Hematopoietic multipotent progenitor cell treated with erythropoietin and hydrocortisone succinate and interleukin-3 and kit ligand, for 17 days (in vitro differentiated cells): ENCODE results near the gene LEMD1.
"Not testable (repeated sequence)": the region's sequence is repeated elsewhere in the genome, so short reads cannot be mapped to it uniquely, and the experiment has no call there.

Experiments used
- DNase-seq: peaks from one replicate; pipeline ENCODE4 v3.0.0-alpha.2; 2015; ENCODE audit warnings: low spot score

LEMD1 gene

DNA sequence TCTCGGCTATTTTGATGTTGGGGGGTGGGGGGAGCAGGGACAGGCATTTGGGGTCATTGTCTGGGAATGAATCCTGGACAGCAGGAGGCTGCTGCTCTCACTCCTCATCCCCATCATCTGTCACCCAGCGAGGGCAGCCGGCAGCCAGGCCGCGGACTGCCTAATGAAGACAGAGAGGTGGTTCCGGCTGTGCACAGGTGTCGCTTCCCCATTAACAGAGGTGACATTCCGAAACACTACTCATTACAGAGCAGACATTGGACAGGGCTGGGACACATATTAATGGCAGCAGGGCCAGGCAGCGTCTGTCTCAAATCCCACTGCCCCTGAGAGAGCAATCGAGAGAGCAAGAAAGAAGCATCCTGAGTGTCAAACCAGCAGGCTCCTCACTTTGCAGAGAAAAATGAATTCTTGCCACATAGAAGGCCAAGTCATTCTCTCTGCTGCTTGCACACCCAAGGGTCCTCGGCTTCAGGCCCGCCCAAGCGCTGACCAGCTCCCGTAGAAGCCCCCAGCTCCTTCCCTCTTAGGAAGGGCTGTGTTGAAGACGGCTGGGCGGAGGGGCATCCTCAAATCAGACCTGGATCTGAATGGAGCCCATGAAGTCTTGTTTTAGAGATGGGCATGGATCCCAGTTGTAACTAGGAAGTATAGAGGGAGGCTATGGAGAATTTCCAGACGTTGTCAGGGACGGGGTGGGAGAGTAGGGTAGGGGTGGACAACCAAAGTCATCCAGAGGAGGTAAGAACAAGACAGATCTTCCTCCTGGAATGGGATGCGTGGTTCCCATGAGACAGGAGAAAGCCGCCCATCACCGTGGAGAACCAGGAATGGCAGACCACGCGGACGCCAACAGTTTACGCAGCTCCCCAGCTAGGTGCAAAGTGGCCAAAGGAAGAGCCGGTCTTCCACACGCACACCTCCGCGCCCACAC lies 8.2 kb upstream of the LEMD1 start:
- no peak for DNase-seq

DNA sequence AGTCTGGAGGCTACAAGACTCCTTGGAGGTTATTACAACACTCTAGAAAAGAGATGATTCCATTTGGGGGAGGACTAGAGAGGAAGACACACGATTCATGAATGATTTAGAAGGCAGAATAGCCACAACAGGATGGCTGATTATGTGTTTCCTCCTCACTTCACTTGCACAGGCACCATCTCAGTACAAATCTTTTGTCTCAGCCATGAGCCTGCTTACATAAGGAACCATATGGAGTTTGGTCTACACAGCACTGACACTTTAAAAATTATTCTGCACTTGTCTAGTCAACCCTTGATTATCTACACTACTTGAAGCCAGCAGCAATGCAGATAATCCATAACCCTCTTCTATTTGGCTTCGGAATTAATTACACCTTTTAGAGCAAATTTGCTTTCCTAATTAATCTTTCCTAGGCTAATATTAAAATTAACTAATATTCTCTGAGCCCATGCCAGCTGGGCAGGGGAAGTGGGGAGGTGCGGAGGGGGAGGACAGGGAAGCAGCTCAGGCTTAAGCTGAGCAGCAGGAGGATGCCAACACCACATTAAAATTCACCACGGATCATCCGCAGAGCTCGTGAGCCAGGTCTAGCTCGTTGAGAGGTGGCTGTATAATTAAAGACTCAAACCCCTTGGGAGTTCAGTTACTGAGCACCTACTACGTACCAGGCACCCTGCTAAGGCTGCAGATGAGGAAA lies 3.2 kb upstream of the LEMD1 start:
- no peak for DNase-seq

DNA sequence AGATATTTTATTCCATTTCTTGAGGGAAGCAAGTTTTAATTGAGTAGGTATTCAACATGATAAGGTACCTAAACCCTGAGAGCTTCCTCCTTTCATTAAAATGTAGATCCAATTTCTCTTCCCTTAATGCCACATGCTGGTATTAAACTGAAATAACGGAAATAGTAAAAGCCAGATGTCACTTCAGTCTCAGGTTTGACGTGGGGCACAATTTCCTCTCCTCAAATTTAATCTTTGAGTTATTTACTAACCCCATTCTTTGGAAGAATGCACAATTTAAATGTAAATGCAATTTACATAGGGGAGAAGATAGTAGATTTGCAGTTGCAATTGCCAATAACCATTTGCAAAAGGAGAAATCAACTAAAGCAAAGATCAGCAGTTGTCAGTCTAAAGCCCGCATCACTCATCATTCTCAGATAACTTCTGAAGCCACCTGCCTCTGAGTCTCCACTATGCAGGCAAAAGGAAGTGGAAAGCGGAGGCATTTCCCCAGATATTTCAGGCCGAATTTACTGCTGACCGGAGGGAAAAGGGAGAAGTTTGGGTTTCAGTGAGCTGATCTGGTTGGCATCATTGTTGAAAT lies 2.1 kb upstream of the LEMD1 start:
- no peak for DNase-seq

DNA sequence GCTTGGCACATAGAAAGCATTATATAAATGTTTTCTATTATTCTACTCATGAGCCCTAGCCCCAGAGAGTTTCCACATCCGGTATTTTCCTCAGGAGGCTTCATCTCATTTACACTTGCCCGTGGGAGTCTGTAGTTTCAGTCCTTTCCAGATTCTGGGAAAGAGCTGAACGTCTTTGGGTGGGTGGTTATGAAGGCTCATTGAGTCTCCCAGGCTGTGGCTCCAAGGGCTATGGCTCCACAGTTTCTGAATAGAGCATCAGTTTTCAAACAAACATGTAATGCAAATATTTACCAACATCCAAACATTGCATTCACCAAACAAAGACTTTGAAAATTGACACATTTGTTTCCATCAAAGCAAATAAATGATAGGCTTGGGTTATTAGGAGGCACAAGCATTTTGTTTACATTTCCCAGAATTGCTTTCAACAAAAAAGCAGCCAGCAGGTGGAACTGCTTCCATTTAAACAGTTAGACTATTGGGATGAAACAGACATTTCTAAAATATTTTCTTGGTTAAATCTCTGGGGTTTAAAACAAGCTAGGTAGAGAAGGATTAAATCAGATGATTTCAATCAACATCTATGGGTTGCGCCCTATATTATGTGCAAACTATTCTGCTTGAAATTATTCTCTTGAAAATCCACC lies 1.3 kb upstream of the LEMD1 start:
- no peak for DNase-seq

GRCh38 chr1:205420938-205421337 lies 918 bp downstream of the LEMD1 start:
- DNase-seq: no peak

- DNase-seq: no peak
Measured at GRCh38 chr1:205417870-205418635, 3.8 kb downstream of the LEMD1 start.

- no peak for DNase-seq
Measured at GRCh38 chr1:205416322-205416721, 5.5 kb downstream of the LEMD1 start.

GRCh38 chr1:205410581-205411298 lies 11.1 kb downstream of the LEMD1 start:
- DNase-seq: no peak

GRCh38 chr1:205407970-205408369 lies 13.9 kb downstream of the LEMD1 start:
- DNase-seq: no peak

DNA sequence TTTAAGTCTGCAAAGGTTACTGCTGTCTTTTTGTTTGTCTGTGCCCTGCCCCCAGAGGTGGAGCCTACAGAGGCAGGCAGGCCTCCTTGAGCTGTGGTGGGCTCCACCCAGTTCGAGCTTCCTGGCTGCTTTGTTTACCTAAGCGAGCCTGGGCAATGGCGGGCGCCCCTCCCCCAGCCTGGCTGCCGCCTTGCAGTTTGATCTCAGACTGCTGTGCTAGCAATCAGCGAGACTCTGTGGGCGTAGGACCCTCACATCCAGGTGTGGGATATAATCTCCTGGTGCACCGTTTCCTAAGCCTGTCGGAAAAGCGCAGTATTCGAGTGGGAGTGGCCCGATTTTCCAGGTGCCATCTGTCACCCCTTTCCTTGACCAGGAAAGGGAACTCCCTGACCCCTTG lies 15.6 kb downstream of the LEMD1 start:
- DNase-seq: not testable (repeated sequence)

DNA sequence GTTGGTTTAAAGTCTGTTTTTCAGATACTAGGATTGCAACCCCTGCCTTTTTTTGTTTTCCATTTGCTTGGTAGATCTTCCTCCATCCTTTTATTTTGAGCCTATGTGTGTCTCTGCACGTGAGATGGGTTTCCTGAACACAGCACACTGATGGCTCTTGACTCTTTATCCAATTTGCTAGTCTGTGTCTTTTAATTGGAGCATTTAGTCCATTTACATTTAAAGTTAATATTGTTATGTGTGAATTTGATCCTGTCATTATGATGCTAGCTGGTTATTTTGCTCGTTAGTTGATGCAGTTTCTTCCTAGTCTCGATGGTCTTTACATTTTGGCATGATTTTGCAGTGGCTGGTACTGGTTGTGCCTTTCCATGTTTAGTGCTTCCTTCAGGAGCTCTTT lies 17.4 kb downstream of the LEMD1 start:
- DNase-seq: not testable (repeated sequence)

DNA sequence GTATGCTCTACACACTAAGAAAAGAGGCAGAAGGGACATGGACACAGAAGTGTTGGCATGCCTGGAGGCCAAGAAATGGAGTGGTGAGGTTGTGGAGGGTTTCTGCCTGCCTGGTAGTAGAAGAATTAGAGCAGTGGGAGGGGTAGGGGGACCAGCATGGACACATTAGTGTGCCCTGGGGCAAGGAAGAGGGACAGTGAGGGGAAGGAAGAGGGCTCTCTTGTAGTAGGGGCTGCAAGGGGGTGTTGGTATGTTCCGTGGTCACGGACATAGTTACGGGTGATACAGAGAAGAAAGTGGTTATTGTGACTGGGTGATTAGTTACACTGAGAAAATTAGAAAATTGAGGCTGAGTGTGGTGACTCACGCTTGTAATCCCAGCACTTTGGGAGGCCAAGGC lies 23.3 kb downstream of the LEMD1 start:
- no peak for DNase-seq

- no peak for DNase-seq
Measured at GRCh38 chr1:205396967-205397616, 24.8 kb downstream of the LEMD1 start.

DNA sequence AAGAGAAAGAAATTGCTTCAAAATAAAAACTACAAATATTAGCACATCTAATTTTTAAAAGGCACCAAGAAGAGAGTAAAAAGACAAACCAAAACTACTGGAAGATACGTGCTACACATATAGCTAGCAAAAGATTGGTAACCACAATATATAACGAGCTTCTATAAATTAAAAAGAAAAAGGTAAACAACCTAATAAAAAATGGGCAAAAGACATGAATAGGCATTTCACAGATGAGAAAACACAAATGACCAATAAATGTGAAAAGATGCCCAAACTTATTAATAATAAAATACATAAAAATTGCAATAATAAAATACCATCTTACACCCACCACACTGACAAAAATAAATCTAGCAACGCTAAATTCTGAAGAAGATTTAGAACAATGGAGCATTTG lies 26.2 kb downstream of the LEMD1 start:
- DNase-seq: no peak

DNA sequence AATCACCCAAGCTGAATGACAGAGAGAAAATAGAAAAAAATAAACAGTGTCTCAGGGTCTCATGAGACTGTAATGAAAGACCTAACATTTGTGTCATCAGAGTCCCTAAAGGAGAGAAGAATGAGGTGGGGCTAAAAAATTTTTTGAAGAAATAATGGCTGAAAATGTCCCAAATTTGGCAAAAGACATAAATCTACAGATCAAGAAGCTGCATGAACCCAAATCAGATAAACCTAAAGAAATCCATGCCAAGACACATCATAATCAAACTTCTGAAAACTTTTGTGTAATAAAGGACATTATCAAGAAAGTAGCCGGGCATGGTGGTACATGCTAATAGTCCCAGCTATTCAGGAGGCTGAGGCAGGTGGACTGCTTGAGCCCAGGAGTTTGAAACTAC lies 29.2 kb downstream of the LEMD1 start:
- no peak for DNase-seq

DNA sequence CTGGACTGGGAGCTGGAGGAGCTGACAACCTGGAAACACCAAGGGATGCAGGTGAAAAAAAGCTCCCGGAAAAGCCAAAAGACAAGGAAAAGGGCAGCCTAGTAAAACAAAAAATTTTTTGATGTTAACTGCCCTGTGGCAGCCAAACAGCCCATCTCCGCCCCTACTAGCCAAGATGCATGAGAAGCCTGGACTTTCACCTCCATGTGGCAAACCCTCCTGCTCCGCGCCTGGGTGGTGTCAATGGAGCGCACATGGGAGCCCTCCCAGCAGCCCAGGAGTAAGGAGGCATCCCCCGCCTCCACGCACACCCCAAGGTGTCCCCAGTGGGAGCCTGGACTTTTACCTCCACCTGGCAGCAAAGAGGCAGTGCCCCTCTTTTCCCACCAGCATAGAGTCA lies 30.5 kb downstream of the LEMD1 start:
- DNase-seq: no peak

- no peak for DNase-seq
Measured at GRCh38 chr1:205387845-205388244, 34.0 kb downstream of the LEMD1 start.

GRCh38 chr1:205382990-205383389 lies 38.9 kb downstream of the LEMD1 start:
- not testable (repeated sequence) for DNase-seq

- DNase-seq: no peak
Measured at GRCh38 chr1:205382561-205382960, 39.3 kb downstream of the LEMD1 start.

GRCh38 chr1:205381305-205381704 lies 40.6 kb downstream of the LEMD1 start:
- DNase-seq: no peak

- no peak for DNase-seq
Measured at GRCh38 chr1:205380882-205381281, 41.0 kb downstream of the LEMD1 start.
